SU-DHL-6 (cell line): ENCODE data around the gene SLC25A6.

ENCODE experiments used
- EZH2phosphoT487 ChIP-seq: fragments of 200-600 bp; sonication (generic), shearing (Covaris generic); conservative IDR thresholded peaks from 2 replicates; pipeline ENCODE4 v1.6.1; 2018; ENCODE audit warnings: mild to moderate bottlenecking, antibody characterized with exemption, low read length, moderate library complexity, mixed read lengths
- TF ChIP-seq, protein P1 (sequence below): fragments of 200-600 bp; sonication (generic); IDR thresholded peaks from one replicate; pipeline ENCODE4 v1.5.1; 2017; ENCODE audit warnings: antibody characterized with exemption, mild to moderate bottlenecking, low read length, moderate library complexity; ENCODE audit not compliant: insufficient read depth, poor library complexity, severe bottlenecking

DNA sequence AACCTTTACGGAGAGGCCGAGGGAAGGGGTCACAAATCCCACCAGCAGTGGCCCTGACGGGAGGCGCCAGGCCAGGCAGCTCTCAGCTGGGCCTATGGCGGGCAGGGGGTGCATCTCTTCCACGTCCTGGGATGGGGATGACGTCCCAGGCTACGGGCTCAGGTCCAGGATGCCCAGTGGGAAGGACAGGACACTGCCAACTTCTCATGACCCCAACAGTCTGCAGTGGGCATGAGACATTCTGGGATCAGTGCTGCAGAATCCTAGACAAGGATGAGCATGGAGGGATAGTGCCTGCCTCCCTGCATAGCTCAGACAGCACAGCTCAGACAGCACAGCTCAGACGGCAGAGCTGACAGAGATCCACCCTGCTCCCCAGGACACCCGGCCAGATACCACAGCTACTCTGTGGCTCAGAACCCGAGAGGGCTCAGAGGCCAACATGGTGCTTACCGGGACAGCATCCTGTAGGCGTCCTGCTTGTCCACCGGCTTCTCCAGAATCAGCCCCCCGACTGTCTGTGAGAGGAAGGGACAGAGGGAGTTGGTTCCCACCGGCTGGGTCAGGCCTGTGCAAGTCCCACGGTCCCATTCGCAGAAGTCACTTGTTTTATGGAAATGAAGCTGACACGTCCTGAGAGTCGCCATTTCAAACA is 43.5 kb upstream of the SLC25A6 start:
- TF ChIP-seq, protein P1, sequence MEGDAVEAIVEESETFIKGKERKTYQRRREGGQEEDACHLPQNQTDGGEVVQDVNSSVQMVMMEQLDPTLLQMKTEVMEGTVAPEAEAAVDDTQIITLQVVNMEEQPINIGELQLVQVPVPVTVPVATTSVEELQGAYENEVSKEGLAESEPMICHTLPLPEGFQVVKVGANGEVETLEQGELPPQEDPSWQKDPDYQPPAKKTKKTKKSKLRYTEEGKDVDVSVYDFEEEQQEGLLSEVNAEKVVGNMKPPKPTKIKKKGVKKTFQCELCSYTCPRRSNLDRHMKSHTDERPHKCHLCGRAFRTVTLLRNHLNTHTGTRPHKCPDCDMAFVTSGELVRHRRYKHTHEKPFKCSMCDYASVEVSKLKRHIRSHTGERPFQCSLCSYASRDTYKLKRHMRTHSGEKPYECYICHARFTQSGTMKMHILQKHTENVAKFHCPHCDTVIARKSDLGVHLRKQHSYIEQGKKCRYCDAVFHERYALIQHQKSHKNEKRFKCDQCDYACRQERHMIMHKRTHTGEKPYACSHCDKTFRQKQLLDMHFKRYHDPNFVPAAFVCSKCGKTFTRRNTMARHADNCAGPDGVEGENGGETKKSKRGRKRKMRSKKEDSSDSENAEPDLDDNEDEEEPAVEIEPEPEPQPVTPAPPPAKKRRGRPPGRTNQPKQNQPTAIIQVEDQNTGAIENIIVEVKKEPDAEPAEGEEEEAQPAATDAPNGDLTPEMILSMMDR, result no peak
- no peak for TF ChIP-seq EZH2phosphoT487
